RWPE1 (cell line): ENCODE measurements around the gene CDC42SE1.

Experiments used
- CTCF ChIA-PET: fragments of 350-600 bp; sonication (Branson Sonifier 250); formaldehyde crosslinking; extraction: SDS; loops from one replicate; lab custom pipeline; 2021; lab: Yijun Ruan, JAX
- POLR2A ChIA-PET: fragments of 400-600 bp; formaldehyde crosslinking; extraction: SDS; loops from one replicate; lab custom pipeline; 2020; ENCODE audit warnings: antibody characterized with exemption; ENCODE audit not compliant: low non-redundant PET; lab: Yijun Ruan, JAX
- DNase-seq: peaks from one replicate; pipeline ENCODE4 v3.0.0; 2012; ENCODE audit warnings: low spot score
- H3K27ac ChIP-seq: fragments of 450-650 bp; 2 replicates; pipeline ENCODE4 v1.5.1; 2017
- TF ChIP-seq, protein P1 (sequence below): fragments of 450-650 bp; conservative IDR thresholded peaks from 2 replicates; pipeline ENCODE4 v1.5.1; 2017; ENCODE audit warnings: low read depth, mild to moderate bottlenecking

Gene CDC42SE1

DNA sequence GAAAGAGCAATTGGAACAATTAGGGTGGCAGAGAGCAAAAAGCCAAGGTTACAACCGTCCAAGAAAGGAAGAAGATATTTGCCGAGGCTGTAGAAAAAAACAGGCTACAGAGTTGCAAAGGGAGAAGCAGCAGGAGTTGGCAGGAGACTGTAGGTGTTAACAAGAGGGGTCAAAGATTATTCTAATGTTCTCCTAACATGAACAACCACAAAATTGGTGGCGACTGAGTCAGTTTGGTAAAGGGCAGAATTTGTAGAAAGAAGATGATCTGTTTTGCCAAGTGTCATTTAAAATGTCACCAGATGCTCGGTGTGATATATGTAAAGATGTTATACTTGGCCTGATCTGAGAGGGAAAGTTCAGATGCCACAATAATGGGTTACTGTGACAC lies 51.6 kb downstream of the CDC42SE1 start:
- H3K27ac ChIP-seq, result peak overlapping the region; percentile 91
- CTCF ChIA-PET, result interaction anchor here (2.4 kb wide), 1 partner anchor 11 kb away, joined by 17 read pairs; no protein-coding TSS in a partner anchor
- TF ChIP-seq, protein P1, sequence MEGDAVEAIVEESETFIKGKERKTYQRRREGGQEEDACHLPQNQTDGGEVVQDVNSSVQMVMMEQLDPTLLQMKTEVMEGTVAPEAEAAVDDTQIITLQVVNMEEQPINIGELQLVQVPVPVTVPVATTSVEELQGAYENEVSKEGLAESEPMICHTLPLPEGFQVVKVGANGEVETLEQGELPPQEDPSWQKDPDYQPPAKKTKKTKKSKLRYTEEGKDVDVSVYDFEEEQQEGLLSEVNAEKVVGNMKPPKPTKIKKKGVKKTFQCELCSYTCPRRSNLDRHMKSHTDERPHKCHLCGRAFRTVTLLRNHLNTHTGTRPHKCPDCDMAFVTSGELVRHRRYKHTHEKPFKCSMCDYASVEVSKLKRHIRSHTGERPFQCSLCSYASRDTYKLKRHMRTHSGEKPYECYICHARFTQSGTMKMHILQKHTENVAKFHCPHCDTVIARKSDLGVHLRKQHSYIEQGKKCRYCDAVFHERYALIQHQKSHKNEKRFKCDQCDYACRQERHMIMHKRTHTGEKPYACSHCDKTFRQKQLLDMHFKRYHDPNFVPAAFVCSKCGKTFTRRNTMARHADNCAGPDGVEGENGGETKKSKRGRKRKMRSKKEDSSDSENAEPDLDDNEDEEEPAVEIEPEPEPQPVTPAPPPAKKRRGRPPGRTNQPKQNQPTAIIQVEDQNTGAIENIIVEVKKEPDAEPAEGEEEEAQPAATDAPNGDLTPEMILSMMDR, result no peak
- DNase-seq, result no peak
- POLR2A ChIA-PET, result no interaction called here

DNA sequence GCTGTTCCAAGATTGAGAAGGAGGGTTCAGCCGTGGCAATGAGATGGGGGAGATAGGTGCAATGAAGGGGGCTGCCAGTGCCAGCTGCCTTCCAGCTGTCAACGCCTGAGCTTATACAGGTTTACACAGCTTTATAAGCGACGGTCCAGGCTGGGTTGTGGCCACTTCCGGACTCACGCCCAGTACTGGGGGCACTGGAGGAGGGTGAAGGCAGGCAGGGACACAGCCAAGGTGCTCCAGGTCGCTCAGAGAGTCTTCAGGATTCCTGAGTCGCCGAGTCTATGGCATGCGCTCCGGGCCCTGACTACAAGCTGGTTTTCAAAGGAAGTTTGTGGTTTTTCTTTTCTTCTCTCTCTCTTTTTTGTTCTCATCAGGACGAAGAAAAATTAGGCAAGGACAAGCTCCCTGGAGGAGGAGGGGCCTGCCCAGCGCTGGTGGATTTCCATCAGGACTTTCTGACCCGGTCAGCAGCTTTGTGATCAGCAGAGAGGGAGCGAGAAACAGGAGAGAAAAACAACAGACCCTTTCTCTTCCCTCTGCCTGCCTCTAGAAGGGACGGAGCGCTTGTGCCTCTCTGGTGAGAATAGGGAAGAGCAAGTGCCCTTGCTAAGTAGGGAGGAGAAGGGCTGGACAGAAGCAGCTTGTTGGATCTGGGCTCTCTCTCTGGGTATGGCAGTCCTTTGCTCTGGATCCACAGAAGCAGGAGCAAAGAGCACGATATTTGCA lies 52.9 kb downstream of the CDC42SE1 start, which contains the start of gene MINDY1:
MINDY1 (minus strand) TSS at position 576 of the 726 bp plus-strand sequence. CDS start 4,285 bp downstream, outside the sequence.
- ChIA-PET POLR2A (interaction anchor here (0.9 to 1.7 kb wide), 3 partner anchors 9 to 25 kb away, joined by 3 to 7 read pairs (median 3); partner anchors contain the start of gene ANXA9), CTCF (interaction anchor here (0.5 to 2.4 kb wide), 13 partner anchors 10 to 1015 kb away, joined by 3 to 17 read pairs (median 3); partner anchors contain the start of genes ANXA9, CDC42SE1 and PIP5K1A)
- TF ChIP-seq, protein P1, result peak; percentile 64
- DNase-seq, result peak; percentile 84
- H3K27ac ChIP-seq, result peak within 1 kb of the TSS; percentile 91

GRCh38 chr1:151005729-151006319 lies 53.6 kb downstream of the CDC42SE1 start:
- TF ChIP-seq, protein P1, result no peak
- ChIA-PET POLR2A (interaction anchor here (0.9 to 1.7 kb wide), 2 partner anchors 10 to 24 kb away, joined by 3 to 7 read pairs; partner anchors contain the start of gene ANXA9), CTCF (interaction anchor here (0.6 to 2.4 kb wide), 10 partner anchors 9 to 447 kb away, joined by 3 to 17 read pairs (median 3); partner anchors contain the start of genes ANXA9 and CDC42SE1)
- peak; percentile 13 for DNase-seq
- H3K27ac ChIP-seq, result peak overlapping the region; percentile 91

DNA sequence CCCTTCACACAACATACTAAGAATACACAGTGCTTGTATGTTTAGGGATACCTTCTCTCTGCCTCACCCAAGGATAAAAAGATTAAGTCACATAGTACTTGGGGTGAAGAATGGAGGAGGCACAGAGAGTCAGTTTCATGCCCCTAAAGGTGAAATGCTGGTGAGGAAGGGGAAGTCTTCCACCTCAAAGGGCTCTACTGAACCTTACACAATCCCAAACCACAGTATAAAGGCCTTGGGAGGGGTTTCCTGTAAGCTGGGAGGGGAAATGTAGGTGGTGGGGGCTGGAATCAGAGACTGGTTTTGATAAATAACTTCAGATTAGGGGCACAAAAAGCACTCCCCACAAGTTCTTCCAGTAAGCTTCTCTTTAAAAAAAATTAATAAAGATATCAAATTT lies 56.2 kb downstream of the CDC42SE1 start:
- POLR2A ChIA-PET, result interaction anchor here (0.5 kb wide), 1 partner anchor 192 kb away, joined by 3 read pairs; no protein-coding TSS in a partner anchor
- TF ChIP-seq, protein P1, result no peak
- CTCF ChIA-PET, result interaction anchor here (0.6 kb wide), 1 partner anchor 38 kb away, joined by 3 read pairs; no protein-coding TSS in a partner anchor
- H3K27ac ChIP-seq, result no peak overlapping the region
- no peak for DNase-seq

DNA sequence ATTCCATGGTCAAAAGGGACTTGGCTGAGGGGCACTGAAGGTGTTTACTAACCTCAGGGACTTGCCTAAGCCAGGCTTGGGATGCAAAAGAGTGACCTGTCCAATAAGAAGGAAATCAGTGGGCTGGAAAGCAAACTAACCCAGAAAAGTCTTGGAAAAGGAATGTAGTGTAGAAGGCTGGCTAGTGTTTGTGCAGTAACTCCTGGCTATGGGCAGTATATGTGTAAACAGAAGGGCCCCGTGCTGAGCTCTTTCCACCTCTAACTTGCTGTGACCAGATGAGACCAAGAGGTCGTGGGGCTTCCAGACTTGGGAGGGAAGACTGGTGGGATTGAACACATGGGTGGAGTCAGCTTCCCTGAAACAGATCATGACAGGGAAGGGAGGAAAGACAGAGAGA lies 56.8 kb downstream of the CDC42SE1 start:
- DNase-seq, result no peak
- H3K27ac ChIP-seq, result no peak overlapping the region
- CTCF ChIA-PET, result interaction anchor here (0.8 kb wide), 1 partner anchor 517 kb away, joined by 3 read pairs; no protein-coding TSS in a partner anchor
- TF ChIP-seq, protein P1, result no peak
- POLR2A ChIA-PET, result no interaction called here

DNA sequence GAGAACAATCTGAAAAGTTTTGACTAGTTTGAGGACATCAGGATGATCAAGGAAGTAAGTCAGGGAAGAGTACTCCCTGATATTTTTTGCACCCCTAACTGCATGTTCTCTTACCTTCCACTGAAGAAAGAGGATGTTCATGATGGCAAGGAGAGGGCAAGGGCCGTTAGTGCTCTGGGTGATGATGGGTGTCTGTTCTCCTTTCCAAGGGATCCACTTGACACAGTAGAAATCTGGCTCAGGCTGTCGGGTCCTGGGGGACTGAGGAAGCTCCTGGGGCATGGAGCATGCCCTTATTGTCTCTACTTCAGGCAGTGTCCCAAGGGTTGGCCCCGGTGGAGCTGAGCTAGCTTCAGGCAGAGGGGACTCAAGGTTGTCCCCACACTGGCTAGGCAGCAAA lies 57.4 kb downstream of the CDC42SE1 start:
- CTCF ChIA-PET, result interaction anchor here (0.8 kb wide), 1 partner anchor 517 kb away, joined by 3 read pairs; no protein-coding TSS in a partner anchor
- no peak for DNase-seq
- TF ChIP-seq, protein P1, result no peak
- POLR2A ChIA-PET, result no interaction called here
- H3K27ac ChIP-seq, result no peak overlapping the region
